Fibroblast of the conjunctiva (primary cell): ENCODE data around the gene CAPG.
"Not testable (repeated sequence)": the region's sequence is repeated elsewhere in the genome, so short reads cannot be mapped to it uniquely, and the experiment has no call there.

Experiments
- DNase-seq: peaks from one replicate; pipeline ENCODE4 v3.0.0-alpha.2; 2010; ENCODE audit warnings: low read depth

Gene CAPG, protein sequence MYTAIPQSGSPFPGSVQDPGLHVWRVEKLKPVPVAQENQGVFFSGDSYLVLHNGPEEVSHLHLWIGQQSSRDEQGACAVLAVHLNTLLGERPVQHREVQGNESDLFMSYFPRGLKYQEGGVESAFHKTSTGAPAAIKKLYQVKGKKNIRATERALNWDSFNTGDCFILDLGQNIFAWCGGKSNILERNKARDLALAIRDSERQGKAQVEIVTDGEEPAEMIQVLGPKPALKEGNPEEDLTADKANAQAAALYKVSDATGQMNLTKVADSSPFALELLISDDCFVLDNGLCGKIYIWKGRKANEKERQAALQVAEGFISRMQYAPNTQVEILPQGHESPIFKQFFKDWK

DNA sequence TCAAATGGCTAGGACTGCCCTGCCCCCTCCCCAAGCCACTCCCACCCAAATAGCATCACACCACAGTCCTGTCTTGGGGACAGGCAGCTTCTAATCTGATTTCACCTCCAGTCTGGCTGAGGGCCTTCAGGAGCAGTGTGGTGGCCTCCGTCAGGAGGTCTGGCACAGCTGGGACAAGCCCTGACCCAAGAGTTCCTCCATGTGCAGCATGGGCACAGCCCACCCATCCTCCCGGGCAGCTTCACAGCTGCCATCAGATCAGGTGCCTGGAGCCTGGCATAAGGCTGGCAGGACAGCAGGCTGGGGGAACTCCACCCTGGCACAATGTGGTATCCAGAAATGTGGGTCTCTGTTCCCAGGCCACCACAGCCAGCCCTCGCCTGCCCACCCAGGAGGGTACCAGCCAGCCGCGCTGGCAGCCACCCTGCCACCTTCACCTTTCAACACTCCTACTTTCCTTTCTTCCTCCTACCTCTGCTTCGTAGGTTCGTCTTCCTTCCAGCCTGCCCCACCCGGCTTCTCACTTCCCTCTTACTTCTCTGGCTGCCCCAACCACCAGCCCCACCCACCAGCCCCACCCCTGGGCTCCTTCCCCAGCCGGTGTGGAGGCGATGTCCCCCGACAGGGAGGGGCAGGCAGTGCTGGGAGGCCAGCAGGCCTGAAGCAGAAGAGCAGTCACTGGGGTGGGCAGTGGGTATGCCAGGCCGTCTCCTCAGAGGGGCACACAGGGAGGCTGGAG lies at the start of gene CAPG:
TSS of gene CAPG (minus strand) at position 522 of the 739 bp plus-strand sequence. CDS start 8,221 bp downstream, outside the sequence.
- no peak for DNase-seq

DNA sequence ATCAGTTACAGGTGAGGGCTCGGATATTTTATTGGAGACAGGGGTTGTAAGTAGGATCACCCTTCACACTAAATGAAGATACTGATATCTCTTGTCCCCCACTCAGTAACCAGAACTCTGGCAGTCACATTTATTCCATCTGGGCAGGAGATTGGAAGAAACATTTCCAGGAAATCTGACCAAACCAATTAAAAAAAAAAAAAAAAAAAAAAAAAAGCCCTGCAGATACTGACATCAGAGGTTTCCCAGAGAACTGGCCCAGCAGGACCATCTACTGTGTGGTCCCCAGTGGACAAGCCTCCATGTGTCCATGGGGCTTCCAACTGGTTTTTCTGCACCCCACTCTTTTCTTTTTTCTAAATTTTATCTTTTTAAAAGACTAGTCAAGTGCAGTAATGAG lies 49.6 kb upstream of the CAPG start:
- no peak for DNase-seq

DNA sequence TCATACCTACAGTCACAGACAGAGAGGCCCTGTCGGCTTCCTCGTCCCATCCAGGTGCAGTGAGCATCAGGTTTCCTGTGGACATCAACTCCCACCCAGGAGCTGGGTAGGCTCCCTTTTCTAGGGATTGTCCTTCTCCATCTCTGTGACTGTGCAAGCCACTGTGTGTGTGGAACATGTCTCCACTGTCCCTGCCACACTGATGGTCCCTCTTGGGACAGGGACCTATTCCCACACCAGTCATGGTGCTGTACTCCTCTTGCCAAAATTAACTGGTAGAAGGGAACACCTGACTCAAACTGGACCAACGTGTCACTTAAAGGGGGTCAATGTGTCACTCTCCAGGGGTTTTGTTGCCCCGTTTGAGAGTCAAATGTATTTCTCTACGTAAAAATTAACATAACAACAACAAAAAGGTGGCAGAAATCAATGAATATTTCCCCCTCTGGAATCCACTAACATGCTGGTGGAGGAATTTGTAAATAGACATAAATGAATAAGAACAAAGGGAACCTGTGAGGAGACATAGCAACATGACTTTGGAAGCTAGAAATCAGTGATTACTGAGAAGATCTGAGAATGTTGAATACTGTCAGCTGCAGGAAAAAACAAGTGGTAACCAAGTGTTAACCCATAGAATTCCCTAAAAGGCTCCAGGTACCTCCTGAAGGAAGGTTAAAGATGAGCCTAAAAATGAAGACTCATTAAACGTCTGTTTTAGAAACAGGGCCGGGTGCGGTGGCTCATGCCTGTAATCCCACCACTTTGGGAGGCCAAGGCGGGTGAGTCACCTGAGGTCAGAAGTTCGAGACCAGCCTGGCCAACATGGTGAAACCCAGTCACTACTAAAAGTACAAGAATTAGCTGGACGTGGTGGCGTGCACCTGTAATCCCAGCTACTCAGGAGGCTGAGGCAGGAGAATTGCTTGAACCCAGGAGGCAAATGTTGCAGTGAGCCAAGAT lies 48.7 kb upstream of the CAPG start:
- no peak for DNase-seq

DNA sequence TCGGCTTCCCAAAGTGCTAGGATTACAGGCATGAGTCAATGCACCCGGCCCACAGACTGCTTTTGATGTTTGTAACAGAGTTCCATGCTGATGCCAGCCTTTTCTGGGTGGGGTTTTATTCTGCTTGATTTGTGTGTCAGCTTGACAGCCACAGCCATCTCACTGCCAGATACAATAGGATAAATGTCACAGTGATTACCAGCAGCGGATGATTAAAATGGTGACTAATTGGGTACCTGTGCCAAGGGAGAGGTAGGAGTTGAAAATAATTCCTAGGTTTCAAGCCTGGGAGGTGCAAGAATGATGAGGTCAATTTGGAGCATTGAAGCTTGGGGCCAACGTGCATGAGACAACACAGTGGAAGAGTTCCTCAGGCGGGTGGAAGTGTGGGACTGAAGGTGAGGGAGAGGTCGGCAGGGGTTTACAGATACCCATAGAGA lies 47.7 kb upstream of the CAPG start:
- no peak for DNase-seq

DNA sequence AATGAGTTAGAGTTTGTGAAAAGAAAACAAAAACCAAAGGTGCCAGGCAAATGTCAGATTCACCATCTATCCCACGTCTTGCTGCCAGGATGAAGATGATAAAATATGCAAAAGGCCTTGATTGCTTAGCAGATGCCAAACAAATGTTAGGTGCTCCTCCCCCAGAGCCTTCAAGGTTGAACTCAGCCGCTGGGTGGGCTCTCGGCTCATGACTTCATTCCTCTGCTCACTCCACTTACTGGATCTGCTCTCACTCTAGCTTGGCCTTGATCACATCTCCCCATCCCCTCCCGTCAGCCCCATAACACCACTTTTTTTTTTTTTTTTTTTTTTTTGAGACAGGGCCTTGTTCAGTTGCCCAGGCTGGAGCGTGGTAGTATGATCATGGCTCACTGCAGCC lies 46.9 kb upstream of the CAPG start:
- DNase-seq, result no peak

DNA sequence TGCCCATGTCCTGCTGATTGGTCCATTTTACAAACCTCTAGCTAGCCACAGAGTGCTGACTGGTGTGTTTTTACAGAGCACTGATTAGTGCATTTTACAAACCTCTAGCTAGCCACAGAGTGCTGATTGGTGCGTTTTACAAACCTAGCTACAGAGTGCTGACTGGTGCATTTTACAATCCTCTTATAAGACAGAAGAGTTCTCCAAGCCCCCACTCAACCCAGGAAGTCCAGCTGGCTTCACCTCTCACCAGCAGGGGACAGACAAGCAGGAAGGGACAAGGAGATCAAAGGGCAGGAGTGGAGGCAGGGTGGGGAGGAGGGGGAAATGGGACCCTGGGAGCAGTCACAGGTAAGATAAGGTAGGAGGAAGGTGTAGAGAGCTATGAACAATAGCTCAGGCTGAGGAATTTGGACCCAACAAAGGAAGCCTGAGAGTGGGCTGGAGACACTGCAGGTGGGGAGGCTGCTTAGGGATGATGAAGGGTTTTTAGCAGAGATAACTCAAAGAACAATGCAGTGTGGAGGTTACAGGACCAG lies 45.5 kb upstream of the CAPG start:
- no peak for DNase-seq

DNA sequence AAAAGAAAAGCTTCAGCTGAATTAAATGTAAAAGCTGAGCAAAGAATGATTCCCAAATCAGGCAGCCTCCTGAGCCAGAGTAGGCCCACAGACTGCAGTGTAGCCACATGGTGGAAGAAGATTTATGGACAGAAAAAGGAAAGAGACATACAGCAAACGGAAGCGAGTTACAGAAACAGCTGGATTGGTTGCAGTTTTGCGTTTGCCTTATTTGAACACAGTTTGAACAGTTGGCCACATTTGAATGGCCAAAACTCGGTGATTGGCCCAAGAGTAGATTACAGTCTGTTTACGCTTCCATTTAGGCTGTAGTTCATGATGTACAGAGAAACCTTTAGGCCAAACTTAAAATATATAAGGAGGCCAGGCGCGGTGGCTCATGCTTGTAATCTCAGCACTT lies 43.4 kb upstream of the CAPG start:
- no peak for DNase-seq

DNA sequence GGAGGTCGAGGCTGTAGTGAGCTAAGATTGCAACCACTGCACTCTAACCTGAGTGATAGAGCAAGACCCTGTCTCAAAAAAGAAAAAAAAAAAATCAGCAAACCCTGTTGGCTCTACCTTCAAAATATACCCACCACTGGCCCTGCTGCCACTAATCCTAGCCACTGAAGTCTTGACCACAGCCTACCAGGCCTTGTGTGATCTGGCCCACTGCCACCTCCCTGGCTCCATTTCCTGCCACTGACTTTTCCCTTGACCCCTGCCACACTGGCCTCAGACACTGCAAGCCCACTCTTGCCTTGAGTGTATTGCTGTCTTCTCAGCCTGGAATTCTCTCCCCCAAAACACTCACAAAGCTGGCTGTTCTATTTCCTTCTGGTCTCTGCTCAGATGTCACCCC lies 42.1 kb upstream of the CAPG start:
- no peak for DNase-seq

DNA sequence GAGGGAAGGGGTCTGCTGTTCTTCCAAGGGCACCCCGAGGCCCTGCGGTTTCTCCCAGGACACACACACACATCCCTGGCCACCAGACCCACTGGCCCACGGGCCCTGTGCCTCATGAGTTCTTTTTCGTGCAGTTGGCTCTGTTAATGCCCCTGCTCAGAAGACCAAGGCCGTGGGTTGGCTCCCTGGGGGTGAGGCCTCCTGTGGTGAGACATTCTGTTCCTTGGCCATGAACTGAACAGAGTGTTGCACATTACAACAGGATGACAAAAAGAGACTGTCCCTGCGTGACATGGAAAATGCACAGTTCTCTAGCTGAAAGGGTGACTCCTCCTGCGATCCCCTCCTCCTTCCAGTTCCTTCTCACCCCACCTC lies 39.0 kb upstream of the CAPG start:
- DNase-seq, result no peak

DNA sequence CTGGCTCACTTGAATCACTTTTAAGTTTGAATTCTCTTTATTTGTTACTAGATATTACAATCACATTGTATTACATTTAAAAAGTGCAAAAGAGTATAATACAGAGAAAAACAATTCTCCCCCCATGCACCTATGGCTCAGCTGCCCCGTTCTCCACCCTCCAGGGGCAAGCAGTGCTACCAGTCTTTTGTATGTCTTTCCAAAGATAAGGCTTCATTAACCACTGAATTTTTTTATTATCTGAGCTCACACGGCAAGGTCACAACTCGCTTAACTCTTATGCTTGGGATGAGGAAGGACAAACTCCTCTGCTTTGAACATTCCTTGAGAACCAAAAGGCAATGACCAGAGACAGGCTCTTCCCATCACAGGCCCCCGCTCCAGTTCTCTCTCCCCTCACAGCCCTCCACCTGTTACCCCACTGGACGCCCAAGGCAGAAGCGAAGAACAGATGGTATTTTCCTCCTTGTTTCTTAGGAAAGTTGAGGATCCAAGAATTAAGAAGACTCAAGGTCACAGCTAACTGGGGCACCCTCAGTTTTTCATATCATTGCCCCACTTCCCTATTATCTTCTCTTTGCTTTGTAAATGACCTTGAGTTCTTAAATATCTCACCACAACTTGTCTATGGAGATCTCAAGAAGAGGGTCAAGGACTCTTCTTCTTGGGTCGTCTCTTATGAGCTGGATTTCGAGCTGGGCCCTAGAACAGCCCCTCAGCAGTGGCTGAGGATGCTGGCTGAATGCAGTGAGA lies 38.5 kb upstream of the CAPG start:
- DNase-seq, result no peak

DNA sequence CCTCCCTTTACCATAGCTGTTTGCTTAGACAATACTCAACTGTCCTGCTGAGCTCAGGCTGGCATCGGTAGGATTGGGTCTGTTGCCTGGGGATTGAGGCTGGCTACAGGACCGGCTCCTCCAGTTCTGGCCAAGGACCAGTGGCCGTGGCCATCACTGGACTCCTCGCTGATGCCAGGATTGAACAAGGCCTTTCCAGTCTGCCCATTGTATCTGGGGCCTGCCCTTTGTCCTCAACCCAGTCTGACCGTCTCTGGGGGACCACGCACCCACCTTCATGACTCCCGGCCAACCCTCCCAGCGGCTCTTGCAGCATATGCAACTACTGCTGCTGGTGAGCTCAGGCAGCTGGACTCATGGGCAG lies 37.0 kb upstream of the CAPG start:
- DNase-seq, result no peak

DNA sequence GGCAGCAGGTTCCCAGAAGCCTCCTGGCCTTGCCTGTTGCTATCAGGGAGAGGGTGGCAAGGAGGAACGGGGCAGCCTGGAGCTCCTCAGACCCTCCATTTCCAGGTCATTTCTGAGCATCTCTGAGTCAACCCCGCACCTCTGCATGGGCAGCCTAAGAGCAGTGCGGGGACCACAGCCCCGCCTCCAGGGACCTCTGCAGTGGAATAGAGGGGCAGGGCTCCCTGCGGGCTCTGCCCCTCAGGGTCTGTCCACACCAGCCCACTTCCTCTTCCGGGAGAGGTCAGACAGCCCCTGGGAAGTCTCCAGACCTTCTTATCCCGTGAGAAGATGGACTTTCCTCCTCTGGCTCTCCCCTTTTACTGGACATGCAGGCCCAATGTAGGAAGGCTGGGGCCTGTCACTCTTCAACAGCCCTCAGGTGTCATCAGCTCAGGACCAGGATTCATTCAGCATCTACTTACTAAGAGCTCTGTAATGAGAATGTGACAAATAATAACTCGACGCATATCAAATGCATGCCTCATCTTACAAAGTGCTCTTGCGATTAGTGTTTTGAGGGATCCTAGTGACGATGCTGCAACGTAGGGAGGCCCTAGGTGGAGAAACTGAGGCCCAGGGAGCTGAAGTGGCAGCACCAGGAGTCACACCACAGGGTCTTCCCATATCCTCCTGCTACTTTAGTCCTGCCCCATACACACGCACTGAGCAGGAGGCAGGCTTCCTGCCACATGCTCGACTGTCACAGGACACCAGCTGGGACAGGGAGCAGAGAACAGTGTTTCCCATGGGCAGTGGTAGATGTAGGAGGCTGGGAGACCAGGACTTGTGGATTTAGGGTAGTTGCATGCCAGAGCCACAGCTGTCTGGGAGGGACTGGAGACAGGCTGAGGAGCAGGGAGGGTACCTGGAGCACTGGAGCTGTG lies 36.4 kb upstream of the CAPG start:
- DNase-seq, result no peak

DNA sequence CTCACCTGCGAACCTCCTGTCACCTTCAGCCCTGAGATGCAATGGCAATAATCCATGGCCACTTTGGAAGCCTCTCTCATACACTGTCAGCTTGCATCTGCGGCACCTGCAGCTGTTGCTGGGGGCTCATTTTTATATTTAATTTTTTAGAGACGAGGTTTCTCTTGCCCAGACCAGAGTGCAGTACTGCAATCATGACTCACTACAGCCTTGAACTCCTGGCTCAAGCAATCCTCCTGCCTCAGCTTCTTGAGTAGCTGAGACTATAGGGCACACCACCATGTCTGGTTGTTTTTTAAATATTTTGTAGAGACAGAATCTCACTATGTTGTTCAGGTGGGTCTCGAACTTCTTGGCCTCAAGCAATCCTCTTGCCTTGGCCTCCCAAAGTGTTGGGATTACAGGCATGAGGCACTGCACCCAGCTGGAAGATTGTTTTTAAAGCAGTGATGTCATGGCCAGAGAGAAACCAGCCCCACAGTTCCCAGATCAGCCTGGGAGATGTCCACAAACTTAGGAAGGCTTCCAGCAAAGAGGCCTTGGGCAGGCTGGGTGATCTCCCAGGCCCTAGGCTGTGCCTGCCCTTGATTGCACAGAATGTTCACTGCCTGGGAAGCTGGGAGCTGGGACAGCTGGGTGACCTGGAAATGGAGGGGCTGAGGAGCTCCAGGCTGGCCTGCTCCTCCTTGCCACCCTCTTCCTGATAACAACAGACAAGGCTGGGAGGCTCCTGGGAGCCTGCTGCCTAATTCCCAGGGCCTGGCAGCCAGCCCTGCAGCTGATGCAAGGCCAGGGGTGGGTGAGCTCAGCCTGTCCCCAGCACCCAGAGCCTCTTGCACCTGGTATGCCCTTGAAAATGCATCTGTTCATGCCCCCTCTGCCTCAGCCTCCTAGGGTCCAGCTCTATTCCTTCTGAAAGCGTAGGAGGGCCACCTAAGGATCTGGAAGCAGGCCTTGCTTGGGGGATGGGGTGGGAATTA lies 35.4 kb upstream of the CAPG start:
- peak; percentile 70 for DNase-seq

DNA sequence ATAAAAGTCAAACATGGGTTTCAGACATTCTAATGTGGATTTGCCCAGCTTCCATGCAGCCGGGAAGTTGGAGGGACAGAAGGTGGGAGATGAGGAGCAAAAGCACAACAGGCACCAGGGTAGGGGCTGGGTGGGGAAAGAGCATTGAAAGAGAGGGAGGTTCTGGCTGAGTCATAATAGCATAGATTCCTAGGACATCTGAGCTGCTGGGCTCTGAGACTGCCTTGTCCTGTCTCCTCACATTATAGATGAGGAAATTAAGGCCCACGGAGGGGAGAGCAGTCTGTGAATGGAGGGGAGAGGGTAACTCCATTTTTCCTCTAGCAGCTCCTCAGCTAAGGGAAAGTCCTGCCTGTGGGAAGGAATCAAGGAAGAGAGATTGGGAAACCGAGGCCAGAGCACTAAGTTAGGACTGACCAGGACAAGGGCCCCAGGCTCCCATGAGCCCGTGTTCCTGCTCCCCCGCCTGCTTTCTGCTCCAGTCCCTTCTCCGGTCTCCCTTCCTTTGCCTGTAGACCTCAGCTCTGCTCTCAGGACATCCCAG lies 34.5 kb upstream of the CAPG start:
- no peak for DNase-seq

DNA sequence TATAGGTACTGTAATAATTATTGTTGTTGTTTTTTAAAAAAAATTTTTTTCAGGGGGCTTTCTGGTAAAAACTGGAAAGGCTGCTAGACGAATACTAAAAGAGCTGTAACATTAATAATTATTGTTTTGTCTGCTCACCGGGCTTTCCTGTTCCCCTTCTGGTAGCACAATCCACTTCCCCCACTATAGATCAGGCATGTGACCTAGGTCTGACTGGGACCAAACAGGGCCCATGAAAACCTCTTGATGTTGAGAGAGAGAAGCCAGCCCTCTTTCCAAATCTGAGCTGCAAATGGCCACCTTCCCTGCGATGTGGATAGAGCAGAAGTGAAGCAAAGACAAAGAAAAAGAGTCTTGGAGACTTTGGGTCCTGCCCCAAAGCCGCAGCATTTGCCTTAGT lies 31.7 kb upstream of the CAPG start:
- DNase-seq, result no peak

DNA sequence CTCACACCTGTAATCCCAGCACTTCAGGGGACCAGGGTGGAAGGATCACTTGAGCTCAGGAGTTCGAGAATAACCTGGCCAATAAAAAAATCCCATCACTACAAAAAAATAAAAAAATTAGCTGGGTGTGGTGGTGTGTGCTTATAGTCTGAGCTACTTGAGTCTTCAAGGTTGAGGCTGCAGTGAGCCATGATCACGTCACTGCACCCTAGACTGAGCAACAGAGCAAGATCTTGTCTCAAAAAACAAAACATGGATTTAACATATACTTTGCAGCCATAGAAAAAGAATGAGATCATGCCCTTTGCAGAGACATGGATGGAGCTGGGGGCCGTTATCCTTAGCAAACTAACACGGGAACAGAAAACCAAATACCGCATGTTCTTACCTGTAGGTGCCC lies 30.6 kb upstream of the CAPG start:
- no peak for DNase-seq

DNA sequence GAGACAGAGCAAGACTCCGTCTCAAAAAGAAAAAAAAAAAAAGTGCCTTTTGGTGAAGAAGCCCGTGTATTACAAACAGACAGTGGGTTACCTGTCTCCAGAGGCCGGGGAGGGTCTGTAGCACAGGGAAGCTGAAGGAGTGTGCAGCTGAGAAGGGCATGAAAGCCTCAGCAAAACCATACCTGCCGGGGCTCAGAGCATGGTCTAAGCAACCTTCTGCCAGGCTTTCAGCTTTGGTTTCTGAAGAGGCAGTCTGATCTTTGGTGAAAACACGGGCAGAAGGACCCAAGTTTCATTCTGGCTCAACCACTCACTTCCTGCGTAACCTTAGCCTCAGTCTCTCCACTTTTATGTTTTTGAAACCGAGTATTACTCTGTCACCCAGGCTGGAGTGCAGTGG lies 29.8 kb upstream of the CAPG start:
- no peak for DNase-seq

DNA sequence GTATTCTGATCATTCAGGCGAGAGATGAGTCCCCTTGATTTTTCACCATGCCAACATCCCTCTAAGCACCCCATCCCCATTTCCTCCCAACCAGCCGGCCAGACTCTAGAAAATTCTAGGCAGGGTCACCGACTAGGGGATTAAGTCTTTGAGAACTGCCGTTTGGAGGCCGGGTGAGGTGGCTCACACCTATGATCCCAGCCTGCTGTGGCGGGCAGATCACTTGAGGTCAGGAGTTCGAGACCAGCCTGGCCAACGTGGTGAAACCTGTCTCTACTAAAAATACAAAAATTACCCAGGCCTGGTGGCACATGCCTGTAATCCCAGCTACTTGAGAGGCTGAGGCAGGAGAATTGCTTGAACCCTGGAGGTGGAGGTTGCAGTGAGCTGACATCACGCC lies 29.4 kb upstream of the CAPG start:
- DNase-seq, result not testable (repeated sequence)

DNA sequence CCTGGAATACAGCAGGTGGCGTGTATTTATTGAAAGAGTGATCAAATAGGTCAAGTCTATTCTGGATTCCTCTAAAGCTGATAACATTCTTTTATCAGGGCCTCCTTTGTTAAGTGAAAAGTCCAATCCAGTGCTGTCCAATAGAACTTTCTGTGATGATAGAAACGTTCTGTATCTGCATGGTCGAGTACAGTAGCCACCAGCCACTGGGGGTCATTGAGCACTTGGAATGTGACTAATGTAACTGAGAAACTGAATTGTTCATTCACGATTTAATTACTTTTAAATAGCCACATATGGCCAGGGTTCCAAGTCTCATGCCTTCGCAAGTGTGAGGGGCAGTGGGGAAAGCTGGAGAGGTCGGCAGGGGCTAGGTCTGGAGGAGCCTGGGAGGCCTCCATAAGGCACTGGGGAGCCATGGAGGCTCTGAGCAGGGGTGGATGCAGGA lies 28.9 kb upstream of the CAPG start:
- no peak for DNase-seq
